GM19193 (cell line): Measurements from ENCODE around the gene RACGAP1.

Source experiments
- POLR2A ChIP-seq: IDR thresholded peaks from 4 replicates; pipeline ENCODE4 v1.6.1; 2011; ENCODE audit not compliant: insufficient read depth, insufficient read length; ENCODE audit errors: extremely low read depth

The RACGAP1 gene, protein sequence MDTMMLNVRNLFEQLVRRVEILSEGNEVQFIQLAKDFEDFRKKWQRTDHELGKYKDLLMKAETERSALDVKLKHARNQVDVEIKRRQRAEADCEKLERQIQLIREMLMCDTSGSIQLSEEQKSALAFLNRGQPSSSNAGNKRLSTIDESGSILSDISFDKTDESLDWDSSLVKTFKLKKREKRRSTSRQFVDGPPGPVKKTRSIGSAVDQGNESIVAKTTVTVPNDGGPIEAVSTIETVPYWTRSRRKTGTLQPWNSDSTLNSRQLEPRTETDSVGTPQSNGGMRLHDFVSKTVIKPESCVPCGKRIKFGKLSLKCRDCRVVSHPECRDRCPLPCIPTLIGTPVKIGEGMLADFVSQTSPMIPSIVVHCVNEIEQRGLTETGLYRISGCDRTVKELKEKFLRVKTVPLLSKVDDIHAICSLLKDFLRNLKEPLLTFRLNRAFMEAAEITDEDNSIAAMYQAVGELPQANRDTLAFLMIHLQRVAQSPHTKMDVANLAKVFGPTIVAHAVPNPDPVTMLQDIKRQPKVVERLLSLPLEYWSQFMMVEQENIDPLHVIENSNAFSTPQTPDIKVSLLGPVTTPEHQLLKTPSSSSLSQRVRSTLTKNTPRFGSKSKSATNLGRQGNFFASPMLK

DNA sequence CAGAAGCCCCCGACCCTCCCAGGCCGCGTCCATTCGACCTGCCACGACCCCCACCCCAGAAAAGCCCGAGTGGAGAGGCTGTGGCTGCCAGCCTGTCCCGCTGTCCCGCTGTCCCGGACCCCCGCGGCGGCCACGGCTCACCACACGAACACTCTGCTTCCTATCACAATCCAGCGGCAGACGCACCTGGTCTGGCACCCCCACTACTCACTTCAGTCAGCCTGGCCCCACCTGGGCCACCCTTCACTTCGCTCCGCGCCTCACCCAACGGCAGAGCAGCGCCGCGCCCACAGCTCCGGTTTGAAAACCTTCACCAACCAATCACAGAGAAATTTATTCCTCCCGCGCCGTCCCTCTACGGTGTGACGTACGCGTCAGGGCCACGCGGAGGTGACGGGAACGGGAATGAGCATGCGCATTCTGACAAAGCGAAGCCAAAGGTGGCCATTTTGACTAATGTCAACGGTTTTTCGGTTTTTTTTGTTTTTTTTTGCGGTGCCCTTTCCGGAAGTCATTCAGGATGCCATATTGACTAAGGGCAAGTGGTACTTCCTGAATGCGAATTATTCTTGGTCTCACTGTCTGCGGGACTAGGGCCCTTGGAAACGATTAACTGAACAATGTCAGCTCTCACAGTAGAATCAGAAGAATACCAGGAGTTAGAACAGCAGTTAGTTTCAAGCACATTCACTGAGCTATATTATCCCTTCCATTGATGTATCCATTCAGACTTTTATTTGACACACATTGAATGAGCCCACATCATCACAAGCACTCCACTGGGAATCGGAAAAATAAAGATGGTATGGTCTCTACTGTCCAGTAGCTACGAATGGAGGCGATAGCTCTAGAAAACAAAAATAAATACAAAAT, at the start of gene RACGAP1:
TSS of gene RACGAP1 (minus strand) at position 308 of the 873 bp plus-strand sequence. CDS start 8,779 bp downstream, outside the sequence.
- TF ChIP-seq POLR2A: peak; percentile 81

DNA sequence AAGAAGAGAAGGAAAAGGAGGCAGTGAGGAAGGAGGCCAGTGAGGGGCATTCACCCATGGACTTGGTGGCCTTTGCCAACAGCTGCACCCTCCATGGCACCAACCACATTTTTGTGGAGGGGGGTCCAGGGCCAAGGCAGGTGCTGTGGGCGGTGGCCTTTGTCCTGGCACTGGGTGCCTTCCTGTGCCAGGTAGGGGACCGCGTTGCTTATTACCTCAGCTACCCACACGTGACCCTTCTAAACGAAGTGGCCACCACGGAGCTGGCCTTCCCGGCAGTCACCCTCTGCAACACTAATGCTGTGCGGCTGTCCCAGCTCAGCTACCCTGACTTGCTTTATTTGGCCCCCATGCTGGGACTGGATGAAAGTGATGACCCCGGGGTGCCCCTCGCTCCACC, 48.4 kb upstream of the RACGAP1 start:
- no peak for TF ChIP-seq POLR2A

DNA sequence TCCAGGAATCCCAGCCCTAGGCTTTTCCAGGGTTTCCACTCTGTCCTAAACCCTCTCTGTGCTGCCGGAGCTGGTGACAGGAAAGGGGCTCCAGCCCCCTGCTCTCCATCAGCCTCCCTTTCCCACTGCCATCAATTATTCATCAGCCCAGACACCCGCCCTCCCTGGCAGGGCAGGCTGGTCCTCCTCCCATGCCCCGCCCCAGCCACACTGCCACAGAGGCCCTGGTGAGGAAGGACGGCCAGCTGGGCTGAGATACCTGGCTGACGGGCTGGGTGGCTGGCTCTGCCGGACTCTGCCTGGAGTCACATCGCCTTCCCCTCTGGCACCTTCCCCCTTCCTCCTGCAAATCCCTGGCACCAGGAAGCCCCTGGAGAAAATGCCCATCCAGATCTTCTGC, 47.9 kb upstream of the RACGAP1 start:
- TF ChIP-seq POLR2A: no peak

DNA sequence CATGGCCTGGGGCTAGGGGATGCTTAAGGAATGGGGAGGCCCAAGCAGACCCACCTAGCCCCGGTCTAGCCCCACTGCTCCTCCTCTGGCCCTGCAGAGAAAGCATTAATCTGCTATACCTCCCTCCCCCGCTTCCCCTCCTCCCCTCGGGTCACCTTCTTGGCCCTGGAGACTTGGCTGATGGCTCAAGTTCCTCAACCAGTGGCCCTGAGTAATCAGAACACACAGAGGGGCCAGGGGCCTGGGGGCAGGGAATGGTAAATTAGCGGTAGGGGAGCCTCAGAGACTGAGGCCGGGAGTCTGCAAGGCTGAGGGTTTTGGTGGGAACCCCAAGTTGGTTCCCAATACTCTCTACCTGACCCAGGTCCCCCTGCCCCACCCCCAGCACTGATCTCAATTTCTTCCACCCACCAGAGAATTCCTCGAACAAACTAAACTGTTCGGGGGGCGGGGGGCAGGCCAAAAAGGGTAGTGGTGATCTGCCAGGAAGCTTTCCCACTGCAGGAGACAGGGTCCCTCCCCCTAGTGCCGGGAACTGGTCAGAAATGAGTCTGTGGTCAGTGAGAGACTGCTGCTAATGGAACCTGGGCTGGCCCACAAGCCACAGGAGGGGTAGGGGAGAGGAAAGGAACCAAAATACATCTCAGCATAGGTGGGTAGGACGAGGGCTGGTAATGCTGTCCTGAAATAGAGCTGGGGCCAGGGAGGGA, 47.1 kb upstream of the RACGAP1 start:
- TF ChIP-seq POLR2A: no peak

DNA sequence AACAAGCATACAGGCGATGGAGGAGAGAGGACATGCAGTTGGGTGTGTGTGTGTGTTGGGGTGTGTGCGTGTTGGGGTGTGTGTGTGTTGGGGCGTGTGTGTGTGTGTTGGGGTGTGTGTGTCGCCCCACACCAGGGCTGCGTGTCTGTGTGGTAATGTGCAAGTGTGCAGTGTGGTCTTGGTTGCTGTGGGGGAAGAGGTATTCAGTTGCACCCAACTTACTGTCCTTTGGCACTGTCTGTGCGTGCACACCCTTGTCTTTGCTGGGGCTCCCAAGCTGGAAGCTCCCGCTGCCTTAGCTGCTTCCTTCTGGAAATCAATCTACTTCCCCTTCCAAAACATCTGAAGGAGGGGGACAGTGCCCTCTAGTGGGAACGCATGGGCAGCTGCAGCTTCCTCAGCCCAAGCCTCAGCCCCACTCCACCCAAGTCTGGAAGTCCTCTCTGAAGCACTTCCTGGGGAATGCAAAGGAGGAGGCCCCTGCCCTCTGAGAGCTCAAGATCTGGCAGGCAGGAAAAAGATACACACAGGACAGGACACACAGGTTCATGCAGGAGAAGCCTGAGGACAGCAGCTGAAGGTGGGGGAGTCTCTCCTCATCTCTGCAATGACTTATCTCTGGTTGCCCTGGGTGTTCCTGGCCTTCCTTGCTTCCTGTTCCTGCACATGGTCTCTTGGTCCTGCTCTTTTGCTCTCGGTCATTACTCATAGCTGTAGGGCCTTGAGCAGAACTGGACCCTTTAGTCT, 45.2 kb upstream of the RACGAP1 start:
- TF ChIP-seq POLR2A: no peak

DNA sequence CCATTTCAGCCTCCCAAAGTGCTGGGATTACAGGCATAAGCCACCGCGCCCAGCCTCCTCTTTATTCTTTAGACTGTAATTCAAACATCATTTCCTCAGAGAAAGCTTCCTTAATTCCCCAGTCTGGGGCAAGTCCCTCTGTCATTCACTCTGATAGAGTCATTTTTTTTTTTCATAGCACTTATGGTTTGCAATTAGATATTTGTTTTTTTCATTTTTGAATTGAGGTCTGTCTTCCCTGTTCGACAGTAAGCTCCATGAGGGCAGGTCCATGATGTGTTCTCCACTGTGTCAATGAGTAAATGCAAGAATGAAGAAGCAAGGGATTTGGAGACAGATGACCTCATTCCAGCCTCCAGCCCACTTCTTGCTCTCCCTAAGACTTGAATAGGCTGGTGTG, 44.2 kb upstream of the RACGAP1 start:
- no peak for TF ChIP-seq POLR2A

DNA sequence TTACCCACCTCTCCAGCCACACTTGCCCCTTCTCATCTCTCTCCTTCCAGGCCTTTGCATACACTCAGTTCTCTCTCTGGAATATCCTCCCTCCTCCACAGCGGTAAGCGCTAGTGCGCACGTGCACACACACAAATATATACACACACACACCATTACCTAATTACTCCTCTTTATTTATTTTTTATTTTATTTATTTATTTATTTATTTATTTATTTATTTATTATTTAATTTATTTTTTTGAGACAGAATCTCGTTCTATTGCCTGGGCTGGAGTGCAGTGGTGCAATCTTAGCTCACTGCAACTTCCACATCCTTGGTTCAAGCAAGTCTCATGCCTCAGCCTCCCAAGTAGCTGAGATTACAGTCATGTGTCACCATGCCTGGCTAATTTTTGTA, 43.8 kb upstream of the RACGAP1 start:
- no peak for TF ChIP-seq POLR2A

DNA sequence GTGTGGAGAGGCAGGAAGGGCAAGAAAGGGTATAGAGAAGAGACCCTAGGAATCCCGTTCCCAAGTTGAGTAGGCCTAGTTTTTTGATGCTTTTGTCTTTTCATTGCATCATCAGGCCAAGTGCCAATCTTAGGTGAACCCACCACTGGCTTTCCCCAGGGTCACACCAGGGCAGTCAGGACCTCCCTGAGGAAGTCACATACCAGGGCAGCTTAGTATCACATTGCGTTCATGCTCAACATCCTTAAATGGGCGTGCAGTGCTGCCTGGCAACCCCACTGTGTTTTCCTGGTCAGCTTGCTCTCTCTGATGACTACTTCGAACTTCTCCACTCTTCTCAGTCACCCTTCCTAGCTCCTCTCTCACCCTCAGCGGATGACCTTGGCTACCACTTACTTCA, 41.1 kb upstream of the RACGAP1 start:
- TF ChIP-seq POLR2A: no peak

DNA sequence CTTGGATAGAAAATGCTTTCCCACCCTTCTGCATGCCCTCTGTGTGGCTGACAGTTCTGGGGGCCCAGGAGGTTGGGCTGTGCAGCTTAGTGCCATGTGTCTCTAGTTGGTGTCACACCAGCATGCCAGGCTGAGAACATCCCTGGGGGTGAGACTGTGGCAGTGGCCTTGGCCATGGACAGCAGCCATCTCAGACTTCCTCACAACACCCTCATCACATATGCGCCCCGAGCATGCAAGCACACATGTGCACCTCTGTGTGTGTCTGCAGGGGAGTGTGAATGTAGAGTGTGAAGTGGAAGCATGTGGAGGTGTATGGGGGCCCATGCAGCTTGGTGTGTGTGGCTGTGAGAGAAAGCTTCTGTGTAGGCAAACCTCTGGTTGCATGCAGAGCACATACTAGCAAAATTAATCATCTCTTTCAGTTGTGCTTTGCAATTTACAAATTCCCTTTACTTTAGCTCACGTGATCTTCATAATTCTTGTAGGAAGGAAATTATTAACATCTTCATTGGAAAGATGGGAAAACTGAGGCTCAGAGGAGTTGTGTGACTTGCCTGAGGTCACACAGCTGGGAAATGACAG, 40.5 kb upstream of the RACGAP1 start:
- TF ChIP-seq POLR2A: no peak

DNA sequence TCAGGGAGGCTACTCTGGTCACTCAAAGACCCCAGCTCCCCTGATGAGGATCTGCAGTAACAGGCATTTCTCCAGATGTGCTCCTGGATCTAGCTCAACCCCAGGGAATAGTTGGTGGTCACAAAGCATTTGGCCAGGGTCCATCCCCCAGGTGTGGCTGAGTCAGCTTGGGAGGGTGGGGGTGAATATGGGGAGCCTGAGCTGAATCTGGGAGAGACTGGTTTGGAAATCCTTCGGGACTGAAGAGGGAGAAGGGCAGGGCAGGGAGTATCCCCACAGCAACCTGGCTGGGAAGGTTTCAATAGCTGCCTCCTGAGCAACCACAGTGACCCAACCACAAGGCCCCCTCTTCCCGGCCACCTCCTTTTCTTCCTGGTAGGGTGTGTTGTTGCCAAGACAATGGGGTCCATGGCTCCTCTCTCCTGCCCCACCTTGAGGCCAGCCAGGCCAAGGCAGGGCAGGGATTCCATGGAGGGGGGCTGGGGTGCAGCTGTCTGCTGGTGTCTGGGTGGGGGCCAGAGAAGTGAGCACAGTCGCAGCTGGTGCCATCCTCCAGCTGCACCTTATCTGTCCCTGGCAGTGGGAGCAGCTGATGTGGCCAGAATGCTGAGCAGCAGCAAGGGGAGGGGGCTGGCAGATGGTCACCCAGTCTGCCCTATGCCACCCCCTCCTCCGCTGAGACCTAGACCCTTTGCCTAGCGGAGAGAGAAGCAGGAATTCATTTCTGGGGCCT, 37.6 kb upstream of the RACGAP1 start:
- TF ChIP-seq POLR2A: no peak

DNA sequence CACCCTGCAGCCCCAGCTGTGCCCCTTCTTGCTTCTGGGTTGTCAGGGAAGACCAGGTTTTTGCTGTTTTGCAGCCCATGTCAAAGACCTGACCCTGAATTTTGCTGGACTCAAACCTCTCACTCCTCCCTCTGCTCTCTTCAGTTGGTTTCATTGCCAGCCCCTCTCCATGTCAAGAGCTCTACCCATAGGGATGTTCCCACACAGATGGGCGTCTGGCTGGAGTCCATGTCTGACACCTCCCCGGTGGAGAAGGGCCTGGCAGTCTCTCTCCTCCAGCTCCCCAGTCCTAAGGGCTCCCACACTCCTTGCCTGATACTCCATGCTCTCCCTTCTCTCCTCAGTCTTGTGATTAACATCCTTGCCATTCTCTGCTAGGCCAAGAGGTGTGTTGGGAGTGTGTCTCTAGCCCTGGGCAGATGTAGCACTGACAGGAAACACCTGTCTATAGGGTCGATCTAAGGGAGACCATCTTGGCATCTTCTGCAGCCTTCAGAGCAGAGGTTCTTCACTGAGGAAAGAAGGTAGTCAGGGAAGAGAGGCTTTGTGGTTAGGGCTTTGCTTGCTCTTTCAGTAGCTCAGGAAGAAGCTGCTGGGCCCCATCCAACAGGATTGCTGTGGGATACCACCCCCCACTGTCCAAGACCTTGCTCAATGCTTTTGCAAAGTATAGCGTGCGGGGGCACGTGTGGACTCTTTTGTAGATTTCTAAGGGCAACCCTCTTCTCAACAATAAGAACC, 36.8 kb upstream of the RACGAP1 start:
- TF ChIP-seq POLR2A: no peak

DNA sequence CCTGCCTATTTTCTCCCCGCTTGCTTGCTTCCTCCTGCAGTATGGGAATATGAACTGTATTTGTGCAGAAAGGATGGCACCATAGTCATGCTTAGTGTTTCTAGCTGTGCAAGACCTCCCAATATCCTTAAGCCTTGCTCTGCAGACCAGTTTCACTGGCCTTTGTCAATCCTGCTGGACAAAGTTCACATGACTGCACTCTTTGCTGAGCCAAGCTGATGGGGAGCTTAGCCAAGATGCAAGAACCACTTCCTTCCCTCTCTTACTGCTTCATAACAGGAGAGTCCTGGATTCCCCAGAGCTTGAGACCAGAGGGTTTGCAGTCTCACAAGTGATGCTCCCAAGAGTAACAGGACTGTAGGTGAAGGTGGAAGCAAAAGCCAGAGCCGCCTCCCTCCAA, 35.9 kb upstream of the RACGAP1 start:
- TF ChIP-seq POLR2A: no peak
